ENCODE data around the gene COG1. TPM values are rescaled to one million over a fixed set of nuclear protein-coding genes. Genes with fewer than 3 reads are reported as not detected.
"Not testable (repeated sequence)": the region's sequence is repeated elsewhere in the genome, so short reads cannot be mapped to it uniquely, and the experiment has no call there.

The COG1 gene, protein sequence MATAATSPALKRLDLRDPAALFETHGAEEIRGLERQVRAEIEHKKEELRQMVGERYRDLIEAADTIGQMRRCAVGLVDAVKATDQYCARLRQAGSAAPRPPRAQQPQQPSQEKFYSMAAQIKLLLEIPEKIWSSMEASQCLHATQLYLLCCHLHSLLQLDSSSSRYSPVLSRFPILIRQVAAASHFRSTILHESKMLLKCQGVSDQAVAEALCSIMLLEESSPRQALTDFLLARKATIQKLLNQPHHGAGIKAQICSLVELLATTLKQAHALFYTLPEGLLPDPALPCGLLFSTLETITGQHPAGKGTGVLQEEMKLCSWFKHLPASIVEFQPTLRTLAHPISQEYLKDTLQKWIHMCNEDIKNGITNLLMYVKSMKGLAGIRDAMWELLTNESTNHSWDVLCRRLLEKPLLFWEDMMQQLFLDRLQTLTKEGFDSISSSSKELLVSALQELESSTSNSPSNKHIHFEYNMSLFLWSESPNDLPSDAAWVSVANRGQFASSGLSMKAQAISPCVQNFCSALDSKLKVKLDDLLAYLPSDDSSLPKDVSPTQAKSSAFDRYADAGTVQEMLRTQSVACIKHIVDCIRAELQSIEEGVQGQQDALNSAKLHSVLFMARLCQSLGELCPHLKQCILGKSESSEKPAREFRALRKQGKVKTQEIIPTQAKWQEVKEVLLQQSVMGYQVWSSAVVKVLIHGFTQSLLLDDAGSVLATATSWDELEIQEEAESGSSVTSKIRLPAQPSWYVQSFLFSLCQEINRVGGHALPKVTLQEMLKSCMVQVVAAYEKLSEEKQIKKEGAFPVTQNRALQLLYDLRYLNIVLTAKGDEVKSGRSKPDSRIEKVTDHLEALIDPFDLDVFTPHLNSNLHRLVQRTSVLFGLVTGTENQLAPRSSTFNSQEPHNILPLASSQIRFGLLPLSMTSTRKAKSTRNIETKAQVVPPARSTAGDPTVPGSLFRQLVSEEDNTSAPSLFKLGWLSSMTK
- 15.9 TPM for total RNA-seq

DNA sequence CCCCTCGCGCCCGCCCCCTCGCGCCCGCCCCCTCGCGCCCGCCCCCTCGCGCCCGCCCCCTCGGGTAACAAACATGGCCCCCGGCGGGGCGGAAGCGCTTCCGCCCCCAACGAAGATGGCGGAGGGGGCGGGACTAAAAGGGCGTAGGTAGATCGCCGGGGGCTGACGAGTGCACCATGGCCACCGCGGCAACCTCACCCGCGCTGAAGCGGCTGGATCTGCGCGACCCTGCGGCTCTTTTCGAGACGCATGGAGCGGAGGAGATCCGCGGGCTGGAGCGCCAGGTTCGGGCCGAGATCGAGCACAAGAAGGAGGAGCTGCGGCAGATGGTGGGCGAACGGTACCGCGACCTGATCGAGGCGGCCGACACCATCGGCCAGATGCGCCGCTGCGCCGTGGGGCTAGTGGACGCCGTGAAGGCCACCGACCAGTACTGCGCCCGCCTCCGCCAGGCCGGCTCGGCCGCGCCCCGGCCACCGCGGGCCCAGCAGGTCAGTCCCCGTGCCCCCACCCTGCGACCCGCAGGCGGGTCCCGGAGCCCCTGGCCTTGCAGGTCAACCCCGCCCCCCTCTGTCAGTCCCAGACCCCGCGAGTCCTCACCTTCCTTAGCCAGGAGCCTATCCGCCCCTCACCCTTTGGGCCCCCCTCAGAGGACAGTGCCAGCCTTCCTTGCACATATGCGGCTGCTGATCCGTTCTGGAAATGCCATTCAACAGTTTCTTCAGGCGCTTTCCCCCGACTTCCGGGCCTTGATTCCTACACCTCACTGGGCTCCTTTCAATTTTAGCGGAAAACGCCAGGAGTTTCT lies at the start of gene COG1:
COG1 (plus strand) TSS at position 162 of the 808 bp plus-strand sequence; CDS start at position 177, 15 bp downstream.
- peak; percentile 79 for ATAC-seq

DNA sequence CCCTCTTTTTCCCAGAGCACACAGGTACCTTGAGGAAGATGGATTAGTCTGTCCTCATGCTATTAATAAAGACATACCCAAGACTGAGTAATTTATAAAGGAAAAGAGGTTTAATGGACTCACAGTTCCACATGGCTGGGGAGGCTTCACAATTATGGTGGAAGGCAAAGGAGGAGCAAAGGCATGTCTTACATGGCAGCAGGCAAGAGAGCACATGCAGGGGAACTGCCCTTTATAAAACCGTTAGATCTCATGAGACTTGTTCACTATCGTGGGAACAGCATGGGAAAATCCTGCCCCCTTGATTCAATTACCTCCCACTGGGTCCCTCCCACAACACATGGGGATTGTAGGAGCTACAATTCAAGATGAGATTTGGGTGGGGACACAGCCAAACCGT lies 48.6 kb upstream of the COG1 start:
- ATAC-seq = not testable (repeated sequence)

DNA sequence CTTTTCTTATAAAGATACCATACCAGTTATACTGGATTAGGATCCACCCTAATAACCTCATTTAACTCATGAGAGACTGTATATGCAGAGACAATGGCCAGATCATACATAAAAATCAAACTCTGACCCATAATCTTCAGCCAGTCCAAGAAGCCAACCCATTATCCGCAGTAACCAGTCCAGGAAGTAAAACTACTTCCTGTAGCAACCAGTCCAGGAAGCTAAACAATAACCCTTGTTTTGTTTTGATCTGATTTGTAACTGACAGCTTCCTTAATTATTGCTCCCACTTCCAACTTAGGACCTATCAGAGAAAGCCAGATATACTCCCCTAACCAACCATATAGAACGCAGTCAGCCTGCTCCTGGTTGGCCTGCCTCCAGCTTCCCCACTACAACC lies 47.2 kb upstream of the COG1 start:
- peak; percentile 74 for ATAC-seq

DNA sequence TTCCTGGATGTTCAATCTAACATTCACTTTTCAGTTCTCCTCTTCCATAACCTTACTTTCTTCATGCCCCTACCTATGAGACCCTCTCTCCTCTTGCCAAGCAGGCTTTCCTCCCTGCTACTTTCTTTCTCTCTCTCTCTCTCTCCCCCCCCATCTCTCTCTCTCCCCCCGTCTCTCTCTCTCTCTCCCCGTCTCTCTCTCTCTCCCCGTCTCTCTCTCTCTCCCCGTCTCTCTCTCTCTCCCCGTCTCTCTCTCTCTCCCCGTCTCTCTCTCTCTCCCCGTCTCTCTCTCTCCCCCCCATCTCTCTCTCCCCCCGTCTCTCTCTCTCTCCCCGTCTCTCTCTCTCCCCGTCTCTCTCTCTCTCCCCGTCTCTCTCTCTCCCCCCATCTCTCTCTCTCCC lies 45.1 kb upstream of the COG1 start:
- not testable (repeated sequence) for ATAC-seq

DNA sequence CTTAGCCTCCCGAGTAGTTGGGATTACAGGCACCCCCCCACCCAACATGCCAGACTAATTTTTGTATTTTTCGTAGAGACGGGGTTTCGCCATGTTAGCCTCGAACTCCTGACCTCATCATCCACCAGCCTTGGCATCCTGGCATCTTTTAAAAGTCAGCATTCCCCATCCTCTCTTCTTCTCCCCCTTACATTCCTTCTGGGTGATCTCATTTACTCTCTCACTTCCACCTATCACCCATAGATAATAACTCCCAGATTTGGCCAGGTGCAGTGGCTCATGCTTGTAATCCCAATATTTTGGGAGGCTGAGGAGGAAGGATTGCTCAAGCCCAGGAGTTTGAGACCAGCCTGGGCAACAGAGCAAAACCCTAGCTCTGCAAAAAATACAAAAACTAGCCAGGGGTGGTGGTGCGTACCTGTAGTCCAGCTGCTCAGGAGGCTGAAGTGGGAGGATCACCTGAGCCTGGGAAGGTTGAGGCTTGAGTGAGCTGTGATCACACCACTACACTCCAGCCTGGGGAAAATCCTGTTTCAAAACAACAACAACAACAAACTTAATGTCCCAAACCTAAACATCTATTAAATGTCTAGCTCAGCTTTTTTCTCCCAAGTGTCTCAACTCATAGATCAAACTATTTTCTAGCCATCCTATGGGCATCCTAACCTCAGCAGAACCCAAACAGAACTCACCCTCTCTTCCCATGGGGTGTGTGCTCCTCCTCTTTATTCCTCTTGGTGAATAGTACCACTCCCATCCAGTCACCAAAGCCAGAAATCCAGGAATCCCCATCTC lies 44.1 kb upstream of the COG1 start:
- ATAC-seq = no peak

DNA sequence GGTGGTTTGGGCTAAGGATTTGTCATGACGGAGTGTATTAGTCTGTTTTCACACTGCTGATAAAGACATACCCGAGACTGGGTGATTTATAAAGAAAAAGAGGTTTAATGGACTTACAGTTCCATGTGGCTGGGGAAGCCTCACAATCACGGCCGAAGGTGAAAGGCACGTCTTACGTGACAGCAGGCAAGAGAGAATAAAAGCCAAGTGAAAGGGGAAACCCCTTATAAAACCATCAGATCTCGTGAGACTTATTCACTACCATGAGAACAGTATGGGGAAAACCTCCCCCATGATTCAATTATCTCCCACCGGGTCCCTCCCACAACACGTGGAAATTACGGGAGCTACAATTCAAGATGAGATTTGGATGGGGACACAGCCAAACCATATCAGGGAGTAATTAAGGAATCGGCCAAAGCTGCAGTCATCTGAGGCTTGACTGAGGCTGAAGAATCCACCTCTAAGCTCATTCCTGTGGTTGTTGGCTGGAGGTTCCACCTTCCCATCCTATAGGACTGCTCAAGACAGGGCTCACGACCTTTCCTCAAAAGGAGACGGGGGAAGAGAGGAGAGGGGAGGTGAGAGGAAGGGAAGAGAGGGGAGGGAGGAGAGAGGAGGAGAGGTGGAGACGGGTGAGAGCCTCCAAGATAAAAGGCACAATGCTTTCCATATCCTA lies 42.1 kb upstream of the COG1 start:
- ATAC-seq = not testable (repeated sequence)

DNA sequence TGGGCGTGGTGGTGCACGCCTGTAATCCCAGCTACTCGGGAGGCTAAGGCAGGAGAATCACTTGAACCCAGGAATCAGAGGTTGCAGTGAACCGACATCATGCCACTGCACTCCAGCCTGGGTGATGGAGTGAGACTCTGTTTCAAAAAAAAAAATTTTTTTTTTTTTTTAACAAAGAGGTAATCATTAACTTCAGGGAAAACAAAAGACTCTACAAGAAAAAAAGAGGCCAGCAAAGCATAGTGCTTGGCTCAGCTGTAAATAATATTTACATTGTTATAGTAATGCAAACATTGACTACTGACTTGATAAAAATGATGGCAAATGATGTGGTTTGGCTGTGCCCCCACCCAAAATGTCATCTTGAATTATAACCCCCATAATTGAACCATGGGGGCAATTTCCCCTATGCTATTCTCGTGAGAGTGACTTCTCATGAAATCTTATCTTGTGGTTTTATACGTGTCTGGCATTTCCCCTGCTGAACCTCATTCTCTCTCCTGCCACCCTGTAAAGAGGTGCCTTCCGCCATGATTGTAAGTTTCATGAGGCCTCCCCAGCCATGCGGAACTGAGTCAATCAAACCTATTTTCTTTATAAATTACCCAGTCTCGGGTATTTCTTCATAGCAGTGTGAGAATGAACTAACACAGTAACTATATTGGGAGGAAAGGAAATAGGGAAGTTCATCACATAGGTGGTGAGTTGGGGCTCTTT lies 40.8 kb upstream of the COG1 start:
- no peak for ATAC-seq

DNA sequence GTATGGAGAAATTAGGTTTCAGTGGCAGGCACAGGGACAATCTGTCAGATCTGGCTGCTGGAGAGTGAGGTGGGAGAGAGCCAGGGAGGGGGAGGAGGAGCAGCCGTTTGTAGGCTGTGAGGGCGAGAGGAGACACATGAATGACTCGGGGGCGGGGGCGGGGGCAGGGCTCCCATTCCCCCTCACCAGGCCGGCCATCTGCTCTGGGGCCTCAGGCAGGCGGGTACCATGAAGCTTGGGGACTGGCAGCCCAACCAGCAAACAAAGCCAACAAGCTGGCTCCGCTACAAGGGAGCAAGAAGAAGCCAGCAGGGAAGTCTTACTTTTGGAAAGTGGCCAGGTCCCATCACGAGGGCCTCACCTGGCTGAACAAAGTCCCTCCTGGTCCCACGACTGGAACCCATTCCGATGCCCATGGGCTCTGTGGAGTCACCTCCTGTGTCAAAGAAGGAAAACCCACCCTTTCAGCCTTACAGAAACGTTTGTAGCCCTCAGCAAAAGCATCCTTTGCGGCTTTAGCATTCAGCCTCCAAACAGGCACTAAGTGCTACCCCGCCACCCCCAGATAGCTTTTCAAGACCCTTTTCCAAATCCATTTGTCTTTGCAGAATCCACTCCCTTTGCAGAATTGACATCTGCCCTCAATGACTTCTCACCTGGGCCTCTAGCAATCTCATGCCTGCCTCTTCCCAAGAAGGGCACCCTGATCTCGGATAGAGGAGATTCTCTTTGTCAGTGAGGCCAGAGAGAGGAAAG lies 37.3 kb upstream of the COG1 start:
- ATAC-seq = no peak

DNA sequence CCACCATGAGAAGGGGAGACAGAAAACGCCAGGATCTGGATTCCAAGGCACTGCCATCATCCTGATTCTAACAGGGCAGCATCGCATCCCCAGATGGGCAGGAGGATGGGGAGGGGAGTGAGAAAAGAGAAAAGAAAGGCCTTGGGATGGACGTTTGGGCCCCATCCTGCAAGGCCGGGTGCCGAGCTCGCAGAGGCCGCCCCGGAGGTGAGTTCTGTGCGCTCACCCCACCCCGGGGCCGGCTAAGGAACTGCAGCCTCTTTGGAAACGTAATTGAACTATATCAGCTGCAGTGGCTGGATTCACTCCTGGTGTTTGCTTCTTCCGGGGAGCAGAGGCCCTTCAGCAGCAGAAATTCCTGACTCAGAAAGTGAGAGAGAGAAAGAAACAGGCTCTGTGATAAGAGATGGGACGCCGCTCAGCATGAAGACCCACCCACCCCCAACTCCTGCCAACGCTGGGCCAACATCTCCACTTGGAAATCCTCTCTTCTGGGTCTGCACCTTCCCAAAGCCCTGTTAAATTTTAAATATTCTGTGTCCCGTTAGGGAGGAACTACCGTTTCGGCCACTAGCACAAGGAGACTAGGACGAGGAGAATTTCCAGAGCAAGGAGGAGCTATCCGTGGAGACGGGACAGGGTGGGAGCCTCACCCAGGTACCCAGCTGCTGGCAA lies 36.6 kb upstream of the COG1 start:
- ATAC-seq = peak; percentile 84

DNA sequence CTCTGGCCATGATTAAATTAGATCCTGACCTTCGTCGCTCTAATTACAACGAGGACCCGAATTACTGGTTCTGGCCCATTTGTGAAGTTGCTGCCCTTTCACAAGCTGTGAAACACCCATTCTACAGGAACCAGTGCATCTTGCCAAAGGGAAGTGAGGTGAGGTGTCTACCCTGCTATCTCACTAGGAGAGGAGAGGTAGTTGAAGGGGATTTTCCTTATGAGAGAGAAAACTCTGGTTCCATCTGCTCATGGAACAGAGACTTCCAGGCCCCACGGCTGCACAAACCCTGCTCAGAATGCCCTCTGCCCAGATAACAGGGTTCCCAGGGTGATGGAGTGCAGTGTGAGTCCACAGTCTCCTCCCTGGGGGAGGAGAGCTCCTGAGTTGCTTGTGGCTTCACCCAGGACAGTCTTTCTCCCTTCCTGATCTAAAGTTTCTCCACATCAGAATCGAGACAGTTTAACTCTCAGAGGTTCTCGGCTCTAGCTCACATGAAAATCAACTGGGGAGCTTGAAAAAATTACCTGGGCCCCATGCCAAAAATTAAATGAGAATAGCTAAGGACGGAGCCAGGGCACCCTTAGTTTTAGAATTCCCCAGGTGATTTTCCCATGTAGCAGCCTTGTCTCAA lies 35.9 kb upstream of the COG1 start:
- ATAC-seq = no peak

DNA sequence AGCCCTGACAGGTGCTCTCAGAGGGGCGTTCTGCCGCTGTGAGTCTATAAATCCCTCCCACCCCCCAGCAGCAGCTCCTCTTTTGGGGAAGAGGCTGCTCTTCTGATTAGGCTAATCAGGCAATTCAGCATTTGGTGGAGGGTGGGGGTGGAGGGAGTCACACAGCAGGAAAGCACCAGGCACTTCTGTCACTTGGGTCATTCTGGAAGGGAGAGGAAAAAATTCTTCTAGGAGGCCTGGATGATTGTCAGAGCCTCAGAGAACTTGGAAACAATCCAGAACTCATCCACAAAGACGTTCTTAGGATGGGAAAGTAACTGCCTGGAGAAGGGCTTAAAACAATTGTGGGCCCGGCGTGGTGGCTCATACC lies 35.3 kb upstream of the COG1 start:
- no peak for ATAC-seq

DNA sequence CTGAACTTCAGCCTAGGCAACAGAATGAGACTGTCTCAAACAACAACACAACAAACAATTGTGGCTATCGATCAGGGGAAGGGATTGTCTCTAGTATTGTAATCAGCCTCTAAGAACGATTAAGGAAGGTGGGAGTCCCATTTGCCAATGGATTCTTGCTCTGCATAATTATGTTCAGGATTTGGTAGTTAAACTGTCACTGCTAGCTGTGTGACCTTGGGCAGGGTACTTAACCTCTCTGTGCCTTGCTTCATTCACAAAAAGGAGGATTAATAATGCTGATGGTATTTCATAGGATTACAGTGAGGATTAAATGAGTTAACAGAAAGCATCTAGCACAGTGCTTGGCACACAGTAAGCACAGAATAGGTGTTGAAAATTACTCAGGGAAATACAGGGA lies 34.7 kb upstream of the COG1 start:
- ATAC-seq = no peak

DNA sequence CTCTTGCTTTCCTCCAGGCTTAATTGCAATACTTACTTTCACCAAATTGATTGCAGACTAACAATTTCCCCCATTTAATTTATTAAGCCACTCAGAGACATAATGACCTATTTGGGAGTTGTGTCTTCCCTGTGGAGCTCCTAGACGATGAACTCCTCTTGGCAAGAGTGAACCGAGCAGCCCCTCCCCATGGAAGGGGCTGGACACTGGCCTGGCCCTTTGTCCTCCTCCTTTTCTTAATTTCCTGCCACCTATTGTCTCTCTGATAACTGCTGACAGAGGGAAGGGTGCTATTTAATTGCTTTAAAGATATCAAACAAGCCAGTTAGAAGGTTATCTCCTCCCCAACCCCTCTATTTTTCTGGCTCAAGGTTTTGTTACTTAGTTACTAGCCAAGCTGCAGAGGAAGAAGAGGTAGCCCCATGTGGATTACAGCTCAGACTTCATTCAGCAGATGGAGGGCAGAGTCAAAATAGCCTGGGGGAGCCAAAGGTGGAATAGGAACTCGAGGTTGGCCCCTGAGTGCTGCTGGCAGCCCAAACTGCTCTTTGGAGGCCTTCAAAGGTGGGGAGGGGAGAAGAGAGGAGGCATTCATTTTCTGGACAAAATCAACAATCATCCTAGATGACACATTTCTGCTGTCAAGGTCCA lies 31.8 kb upstream of the COG1 start:
- no peak for ATAC-seq

DNA sequence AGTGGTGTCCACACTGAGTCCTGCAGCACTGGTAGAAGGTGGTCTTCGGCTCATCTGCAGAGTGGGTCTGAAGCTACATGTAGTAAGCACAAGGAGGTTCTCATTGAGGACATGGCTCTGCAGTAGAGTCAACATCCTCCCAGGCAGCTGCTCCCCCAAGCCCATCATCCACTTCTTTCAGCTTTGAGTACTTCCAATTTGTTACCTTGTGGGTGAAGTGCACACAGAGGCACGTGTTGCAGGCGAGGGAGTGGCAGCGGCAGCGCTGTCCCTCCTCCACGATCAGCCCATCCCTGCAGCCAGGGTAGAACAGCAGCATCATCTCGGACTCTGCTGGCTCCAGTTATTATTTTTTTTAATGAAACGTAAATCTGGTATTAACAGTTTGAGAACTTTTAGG lies 29.8 kb upstream of the COG1 start:
- ATAC-seq = no peak

DNA sequence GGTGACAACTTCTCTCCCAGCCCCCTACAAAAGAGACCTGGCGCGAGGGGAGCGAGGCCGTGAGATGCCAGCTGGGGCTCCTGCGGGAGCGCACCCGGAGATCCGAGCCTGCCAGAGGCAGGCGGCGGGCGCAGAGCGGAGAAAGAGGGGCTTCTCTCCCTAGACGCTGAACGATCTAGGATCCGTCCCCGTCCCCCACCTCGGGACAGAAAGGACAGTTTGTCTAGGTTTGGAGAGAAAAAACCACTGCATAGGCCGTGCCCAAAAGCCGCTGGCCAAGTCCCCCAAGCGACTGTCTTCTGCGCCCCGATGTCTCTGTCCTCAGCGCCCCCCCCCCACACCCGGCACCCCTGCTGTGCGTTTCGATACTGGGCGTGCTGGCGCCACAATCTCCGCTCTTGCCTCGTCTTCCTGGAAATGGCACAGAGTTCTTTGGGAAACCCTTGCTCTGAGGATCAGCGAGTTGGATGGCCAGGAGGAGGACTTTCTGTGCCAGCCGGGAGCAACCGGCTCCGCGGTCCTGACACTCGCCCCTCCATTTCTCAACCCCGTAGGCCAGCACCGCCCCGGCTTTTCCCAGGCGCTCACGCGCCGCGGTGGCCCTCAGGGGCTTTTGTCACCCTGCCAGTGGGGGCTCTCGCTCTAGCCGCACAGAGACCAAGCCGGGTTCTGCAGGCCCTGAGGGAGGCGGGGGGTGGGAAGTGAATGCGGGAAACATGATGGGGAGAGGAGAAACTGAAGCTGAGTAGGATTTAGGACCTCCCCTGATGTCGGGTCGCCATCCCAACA lies 27.0 kb upstream of the COG1 start:
- no peak for ATAC-seq

DNA sequence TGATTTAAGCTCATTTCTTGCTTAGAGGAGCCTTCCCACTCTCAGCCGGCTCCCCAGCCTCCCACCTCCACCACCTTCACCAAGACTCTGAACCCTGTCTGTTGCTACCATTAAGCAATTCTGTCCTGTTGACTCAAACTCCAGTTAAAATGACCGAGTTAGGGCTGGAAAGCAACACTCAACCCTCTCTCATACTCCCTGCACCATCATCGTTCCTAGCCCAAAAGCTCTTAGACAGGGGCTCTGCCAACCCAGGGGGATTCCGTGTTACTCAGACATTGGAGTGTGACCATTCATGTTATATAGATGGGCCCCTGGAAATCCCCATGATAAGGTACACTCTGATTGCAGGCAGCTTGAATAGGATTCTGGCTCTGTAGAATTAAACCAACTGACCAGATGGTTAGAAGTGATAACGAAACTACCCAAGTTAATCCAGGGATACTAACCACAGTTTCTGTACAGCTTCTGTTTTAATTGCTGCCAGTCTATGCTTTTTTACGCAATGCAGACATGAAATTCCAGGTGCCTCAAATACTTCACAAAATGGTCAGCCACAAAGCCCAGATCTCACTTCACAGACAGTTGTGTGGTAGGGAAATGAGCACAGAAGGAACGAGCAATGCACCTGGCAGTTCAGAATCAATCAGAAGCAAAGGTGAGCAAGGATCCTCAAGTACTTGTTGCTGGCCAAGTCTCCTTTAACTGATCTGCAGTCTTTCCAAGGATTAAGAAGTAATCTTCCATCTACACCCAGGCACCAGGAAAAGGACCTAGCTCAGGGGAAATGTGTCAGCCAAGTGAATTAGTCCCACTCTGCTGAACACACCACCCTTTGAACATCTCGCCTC lies 25.9 kb upstream of the COG1 start:
- no peak for ATAC-seq

All from esophagus mucosa (tissue), 1 donor.